Fibroblast of lung (primary cell): ENCODE results near the gene PDE4D.

Experiments used
- CTCF ChIP-seq, 2 donors: IDR thresholded peaks in 1 of 2; conservative IDR thresholded peaks in 1 of 2; 1 replicate in 1 of 2; 2 replicates in 1 of 2; pipeline ENCODE4 v1.5.1; 2011 to 2012; ENCODE audit warnings: low read length in 2 of 2, control low read depth in 1 of 2, inconsistent platforms in 1 of 2, low read depth in 1 of 2, mild to moderate bottlenecking in 1 of 2
- EZH2 ChIP-seq: IDR thresholded peaks from 2 replicates; pipeline ENCODE4 v1.5.1; 2012; ENCODE audit warnings: low read length, control low read depth, mild to moderate bottlenecking; ENCODE audit errors: missing control alignments

- TF ChIP-seq CTCF (conservative IDR thresholded peaks at IDR 0.05 in 1 of 2, IDR thresholded peaks at IDR 0.05 in 1 of 2; ENCODE audit: low read depth in 1 of 2, low read length in 2 of 2) (no peak), EZH2 (no peak)
Measured at GRCh38 chr5:59819806-59820205, 73.7 kb downstream of the PDE4D start.
